ENCODE data around the gene LEAP2. TPM values are rescaled to one million over a fixed set of nuclear protein-coding genes. Genes with fewer than 3 reads are reported as not detected.

Gene LEAP2
- total and polyA plus RNA-seq, 2 of the 4 experiments (the other 2 are of a cell fraction): under 0.01 to 0.36 TPM

- intact Hi-C loops (cut with micrococcal nuclease) (no loop called here), in situ Hi-C loops (cut with MboI; ENCODE audit: low sequenced_read_pairs) (no loop called here), dilution Hi-C loops (cut with HindIII; ENCODE audit: low sequenced_read_pairs, unreplicated experiment) (no loop called here)
- Histone ChIP-seq H3K56ac (ENCODE audit: extremely low read depth, insufficient read depth, low read length) (no peak overlapping the region), H4K20me1 (ENCODE audit: insufficient read depth, low read length) (no peaks in the 10 kb centered on the region), H3K14ac (replicated peaks; ENCODE audit: low read depth, low read length) (peak overlapping the region; percentile 86), H3K23ac (ENCODE audit: low read depth, low read length) (peak overlapping the region; percentile 39; the same call in 1 of the 2 replicates), H2AK9ac (replicated peaks; ENCODE audit: low read depth, low read length, poor library complexity) (peak overlapping the region; percentile 49), H4K8ac (ENCODE audit: low read depth in 2 of 2, low read length in 2 of 2) (peak overlapping the region; percentile 46 to 89; a peak in 3 of 4 replicates), H3K9me1 (ENCODE audit: insufficient read depth, low read length) (peaks cover 7% of the 10 kb centered on the region), H3K79me1 (ENCODE audit: low read depth in 1 of 2, low read length in 2 of 2) (no peaks in the 10 kb centered on the region), H3K4me1 (ENCODE audit: control insufficient read depth, insufficient read depth, low read length) (peaks cover 19% of the 10 kb centered on the region), H3K9me3 (ENCODE audit: control insufficient read depth, insufficient read depth, low read length) (no peaks in the 10 kb centered on the region), H2BK15ac (ENCODE audit: low read depth, low read length) (0 out of 3 replicates have a peak overlapping the region, but pooled peaks have one; percentile 86), H3K9ac (ENCODE audit: low read depth, low read length) (no peak overlapping the region), H3K4ac (ENCODE audit: low read depth, low read length) (peak overlapping the region; percentile 90; the same call in 1 of the 2 replicates), H2BK120ac (ENCODE audit: low read depth, low read length) (peak overlapping the region; percentile 92), H3K27ac (ENCODE audit: insufficient read depth, low read length) (no peak overlapping the region), H4K91ac (ENCODE audit: insufficient read depth, low read depth, low read length) (no peak overlapping the region; the same call in 1 of the 2 replicates), H3K36me3 (ENCODE audit: control insufficient read depth, insufficient read depth, low read length) (no peaks in the 10 kb centered on the region), H3K18ac (ENCODE audit: low read depth, low read length) (peak overlapping the region; percentile 12; the same call in 1 of the 2 replicates), H4K5ac (ENCODE audit: low read depth, low read length) (peak overlapping the region; percentile 50; the same call in 1 of the 2 replicates), H3K4me2 (ENCODE audit: low read depth, low read length) (no peak overlapping the region), H2BK20ac (ENCODE audit: low read depth, low read length) (0 out of 2 replicates have a peak overlapping the region, but pooled peaks have one; percentile 83), H3K4me3 (ENCODE audit: insufficient read depth, low read depth, low read length) (no peak overlapping the region), H2BK5ac (ENCODE audit: low read depth, low read length, poor library complexity, severe bottlenecking) (no peak overlapping the region), H3K27me3 (ENCODE audit: control insufficient read depth, insufficient read depth, low read length) (no peaks in the 10 kb centered on the region), H2AK5ac (ENCODE audit: low read depth, low read length) (0 out of 2 replicates have a peak overlapping the region, but pooled peaks have one; percentile 37), H2AFZ (replicated peaks; ENCODE audit: low read length, poor library complexity) (no peak overlapping the region)
- TF ChIP-seq SMC3 (IDR thresholded peaks at IDR 0.05; ENCODE audit: low read depth, low read length) (no peak), CEBPB (IDR thresholded peaks at IDR 0.05; ENCODE audit: low read depth, low read length) (no peak), CTCF (conservative IDR thresholded peaks at IDR 0.05; ENCODE audit: low read depth, low read length) (no peak), MAFK (IDR thresholded peaks at IDR 0.05; ENCODE audit: low read depth, low read length) (no peak), RAD21 (IDR thresholded peaks at IDR 0.05; ENCODE audit: low read length) (no peak), CHD1 (IDR thresholded peaks at IDR 0.05; ENCODE audit: low read depth, low read length) (no peak), BHLHE40 (IDR thresholded peaks at IDR 0.05; ENCODE audit: low read depth, low read length) (no peak), RCOR1 (IDR thresholded peaks at IDR 0.05; ENCODE audit: insufficient replicate concordance, low read length) (no peak), POLR2A (IDR thresholded peaks at IDR 0.05; ENCODE audit: low read depth, low read length) (no peak), ELK1 (IDR thresholded peaks at IDR 0.05; ENCODE audit: borderline replicate concordance, low read depth, low read length) (no peak)
- WGBS, 2 experiments (ENCODE audit: extremely low coverage in 2 of 2, insufficient read length in 1 of 2): no CpG with 5 or more reads among the region's 1 CpG
- CTCF ChIA-PET: no interaction called here
- DNase-seq: no peak
- POLR2A ChIA-PET (ENCODE audit: unreplicated experiment): no interaction called here
- ATAC-seq (ENCODE audit: low read depth): no peak
- BruUV-seq (replicated peaks): no TSS peak
Observed at GRCh38 chr5:132840896-132841295, 32.6 kb upstream of the LEAP2 start.
